ENCODE data around the gene MILR1. TPM values are rescaled to one million over a fixed set of nuclear protein-coding genes. Genes with fewer than 3 reads are reported as not detected.

MILR1 gene
- polyA plus RNA-seq, 1 donor (not counting 4 experiments of a cell fraction or from before 2014, with no cell fraction given) = not detected

- FAIRE-seq (no peak), DNase-seq (ENCODE audit: low read depth, low spot score) (no peak)
- no peaks in the 10 kb centered on the region for H3K36me3 ChIP-seq (ENCODE audit: control insufficient read depth in 2 of 2, extremely low read depth in 1 of 2, insufficient read depth in 2 of 2, low read length in 2 of 2)
- H4K20me1 ChIP-seq (ENCODE audit: control insufficient read depth, extremely low read depth, insufficient read depth, low read length) = no peaks in the 10 kb centered on the region
- no peak for TF ChIP-seq CTCF (optimal IDR thresholded peaks at IDR 0.05 in 1 of 3, IDR thresholded peaks at IDR 0.05 in 1 of 3, conservative IDR thresholded peaks at IDR 0.05 in 1 of 3; ENCODE audit: extremely low read depth in 1 of 3, insufficient read depth in 2 of 3, low read length in 3 of 3)
- no peak overlapping the region for H3K4me3 ChIP-seq (ENCODE audit: control insufficient read depth in 2 of 3, extremely low read depth in 1 of 3, insufficient read depth in 2 of 3, low read depth in 1 of 3, low read length in 3 of 3)
- H2AFZ ChIP-seq (ENCODE audit: control insufficient read depth, low read length) = no peak overlapping the region
- no peaks in the 10 kb centered on the region for H3K27me3 ChIP-seq (ENCODE audit: control insufficient read depth, extremely low read depth, insufficient read depth, low read length)
- H3K79me2 ChIP-seq (ENCODE audit: control insufficient read depth, insufficient read depth, low read length) = no peaks in the 10 kb centered on the region
- H3K27ac ChIP-seq (ENCODE audit: control insufficient read depth, insufficient read depth, low read length) = no peak overlapping the region
- no peak overlapping the region for H3K9ac ChIP-seq (ENCODE audit: control insufficient read depth, extremely low read depth, insufficient read depth, low read length)
- no peaks in the 10 kb centered on the region for H3K9me1 ChIP-seq (ENCODE audit: control insufficient read depth, extremely low read depth, insufficient read depth, low read length)
- H3K4me1 ChIP-seq (ENCODE audit: control insufficient read depth, extremely low read depth, insufficient read depth, low read length) = no peaks in the 10 kb centered on the region
- H3K9me3 ChIP-seq (ENCODE audit: control insufficient read depth, low read depth, low read length) = no peaks in the 10 kb centered on the region
- dilution Hi-C loops (cut with MboI; ENCODE audit: extremely low pct_ligation_motif_present, low sequenced_read_pairs) = no loop called here
- H3K4me2 ChIP-seq (ENCODE audit: control insufficient read depth, extremely low read depth, insufficient read depth, low read depth, low read length) = no peak overlapping the region
Measured at GRCh38 chr17:64447526-64447925, 1.4 kb upstream of the MILR1 start.

- no peaks in the 10 kb centered on the region for H3K9me3 ChIP-seq (ENCODE audit: control insufficient read depth, low read depth, low read length)
- H3K9me1 ChIP-seq (ENCODE audit: control insufficient read depth, extremely low read depth, insufficient read depth, low read length) = no peaks in the 10 kb centered on the region
- TF ChIP-seq EZH2 (IDR thresholded peaks at IDR 0.05; ENCODE audit: low read length) (no peak), CTCF (optimal IDR thresholded peaks at IDR 0.05 in 1 of 3, IDR thresholded peaks at IDR 0.05 in 1 of 3, conservative IDR thresholded peaks at IDR 0.05 in 1 of 3; ENCODE audit: extremely low read depth in 1 of 3, insufficient read depth in 2 of 3, low read length in 3 of 3) (no peak)
- no peak for DNase-seq (ENCODE audit: low read depth, low spot score)
- H3K4me2 ChIP-seq (ENCODE audit: control insufficient read depth, extremely low read depth, insufficient read depth, low read depth, low read length) = no peak overlapping the region
- H3K4me1 ChIP-seq (ENCODE audit: control insufficient read depth, extremely low read depth, insufficient read depth, low read length) = no peaks in the 10 kb centered on the region
- H3K27ac ChIP-seq (ENCODE audit: control insufficient read depth, insufficient read depth, low read length) = no peak overlapping the region
- H3K9ac ChIP-seq (ENCODE audit: control insufficient read depth, extremely low read depth, insufficient read depth, low read length) = no peak overlapping the region
- dilution Hi-C loops (cut with MboI; ENCODE audit: extremely low pct_ligation_motif_present, low sequenced_read_pairs) = no loop called here
- no peak overlapping the region for H3K4me3 ChIP-seq (ENCODE audit: control insufficient read depth in 2 of 3, extremely low read depth in 1 of 3, insufficient read depth in 2 of 3, low read depth in 1 of 3, low read length in 3 of 3)
- FAIRE-seq = no peak
- H3K36me3 ChIP-seq (ENCODE audit: control insufficient read depth in 2 of 2, extremely low read depth in 1 of 2, insufficient read depth in 2 of 2, low read length in 2 of 2) = no peaks in the 10 kb centered on the region
- H3K27me3 ChIP-seq (ENCODE audit: control insufficient read depth, extremely low read depth, insufficient read depth, low read length) = no peaks in the 10 kb centered on the region
- no peak overlapping the region for H2AFZ ChIP-seq (ENCODE audit: control insufficient read depth, low read length)
- H4K20me1 ChIP-seq (ENCODE audit: control insufficient read depth, extremely low read depth, insufficient read depth, low read length) = no peaks in the 10 kb centered on the region
- H3K79me2 ChIP-seq (ENCODE audit: control insufficient read depth, insufficient read depth, low read length) = no peaks in the 10 kb centered on the region
Measured at GRCh38 chr17:64449545-64449944, 630 bp downstream of the MILR1 start.
